GM18907 (cell line): ENCODE measurements around the gene PRKAG2.

Source experiments
- ATAC-seq: cut with Tn5 transposase; IDR thresholded peaks from one replicate; pipeline ENCODE4 v1.9.1; 2021; ENCODE audit warnings: mild to moderate bottlenecking, moderate library complexity; ENCODE audit not compliant: unreplicated experiment

PRKAG2 gene

DNA sequence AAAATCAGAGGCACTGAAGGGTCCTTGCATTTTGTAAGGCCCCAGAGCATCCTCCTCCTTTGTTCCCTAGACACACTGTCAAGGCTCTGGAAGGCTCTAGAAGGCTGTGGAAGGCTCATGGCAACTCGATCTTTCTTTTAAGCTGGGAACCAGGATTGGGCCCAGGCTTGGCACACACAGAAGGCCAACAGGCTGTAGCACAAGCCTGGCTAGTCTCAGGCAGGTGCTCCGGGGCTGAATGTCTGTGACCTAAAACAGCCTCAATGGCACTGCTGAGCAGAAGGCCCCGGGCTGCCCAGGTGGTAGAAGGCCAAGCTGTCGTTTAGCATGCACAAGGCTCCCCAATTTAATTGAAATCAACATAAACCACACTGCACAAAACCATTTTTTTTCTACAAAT lies 55.7 kb downstream of the PRKAG2 start:
- ATAC-seq, result no peak

DNA sequence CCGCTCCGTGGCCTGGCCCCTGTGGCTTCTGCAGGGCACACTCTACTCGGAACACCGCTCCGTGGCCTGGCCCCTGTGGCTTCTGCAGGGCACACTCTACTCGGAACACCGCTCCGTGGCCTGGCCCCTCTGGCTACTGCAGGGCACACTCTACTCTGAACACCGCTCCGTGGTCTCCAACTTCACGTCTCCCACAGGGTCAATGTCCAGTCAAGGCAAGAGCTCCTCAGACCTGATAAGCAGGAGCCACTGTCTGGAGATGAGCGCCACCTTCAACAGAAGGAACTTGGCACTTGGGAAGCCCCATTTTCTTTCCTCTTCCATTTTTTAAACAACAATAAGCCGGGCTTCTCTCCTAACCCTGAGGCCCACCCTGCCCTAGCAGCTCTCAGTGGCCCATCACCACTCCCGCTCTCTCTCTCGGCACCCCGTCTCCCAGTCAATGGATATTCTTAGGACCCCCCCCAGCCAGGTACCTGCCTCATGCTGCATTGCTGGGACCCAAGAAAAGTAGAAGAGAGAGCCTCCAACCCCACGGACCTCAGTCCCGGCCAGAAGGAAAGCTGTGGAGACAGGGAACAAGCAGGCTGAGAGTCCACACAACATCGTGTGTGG lies 56.3 kb downstream of the PRKAG2 start:
- ATAC-seq, result no peak

DNA sequence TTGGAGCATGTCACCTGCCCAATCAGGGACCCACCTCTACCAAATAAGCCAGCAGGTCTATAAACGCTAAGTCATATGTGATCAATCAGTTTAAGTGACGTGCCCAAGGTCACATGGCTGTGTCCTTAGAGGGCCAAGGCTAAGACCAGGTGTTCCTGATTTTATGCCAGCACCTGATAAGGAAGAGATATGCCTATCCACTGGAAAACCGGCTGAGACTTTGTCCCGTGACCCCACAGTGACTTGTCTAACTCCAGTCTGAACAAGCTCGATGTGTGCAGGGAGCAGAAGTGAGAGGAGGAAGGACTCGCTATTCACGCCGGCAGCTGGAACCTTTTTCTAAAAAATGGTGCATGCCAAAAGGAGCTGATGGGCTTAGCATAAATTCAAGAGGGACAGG lies 57.0 kb downstream of the PRKAG2 start:
- no peak for ATAC-seq

DNA sequence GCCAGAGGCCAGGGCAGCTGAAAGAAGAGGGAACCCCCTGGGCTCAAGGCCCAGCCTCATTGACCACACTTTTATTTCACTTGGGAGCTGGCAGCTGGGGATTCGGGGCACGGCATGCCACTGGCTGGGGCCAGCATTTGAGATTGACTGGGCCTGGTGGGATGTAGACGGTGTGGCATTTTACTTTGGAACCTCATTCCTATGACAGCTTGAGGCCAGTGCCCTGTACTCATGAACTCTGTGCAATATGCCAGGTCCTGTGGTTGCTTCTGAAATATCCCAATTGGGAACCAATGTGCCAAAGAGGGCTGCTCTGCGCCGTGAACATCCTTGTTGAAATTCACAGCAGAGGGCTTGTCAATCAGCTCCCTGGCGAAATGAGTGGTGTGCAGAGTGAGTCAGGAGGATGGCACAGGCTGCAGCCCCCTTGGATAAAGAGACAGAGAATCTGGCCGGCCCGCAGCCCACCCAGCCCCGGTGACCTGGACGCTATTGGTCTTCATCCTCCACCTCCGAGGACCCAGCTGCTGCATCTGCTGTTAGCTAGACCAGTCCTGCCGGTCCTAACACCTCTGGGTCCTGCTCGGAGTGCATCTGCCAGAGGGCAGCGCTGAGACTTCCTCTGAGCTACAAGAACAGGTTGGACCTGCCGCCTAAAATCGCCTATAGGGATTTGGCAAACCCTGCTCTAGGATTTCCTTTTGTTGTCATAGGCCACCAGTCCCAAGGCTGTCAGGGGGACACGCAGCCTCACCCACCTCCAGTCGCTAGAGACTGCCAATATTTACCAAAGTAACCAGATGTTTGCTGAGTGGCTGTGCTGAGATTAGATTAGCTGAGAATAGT lies 58.0 kb downstream of the PRKAG2 start:
- ATAC-seq, result no peak

DNA sequence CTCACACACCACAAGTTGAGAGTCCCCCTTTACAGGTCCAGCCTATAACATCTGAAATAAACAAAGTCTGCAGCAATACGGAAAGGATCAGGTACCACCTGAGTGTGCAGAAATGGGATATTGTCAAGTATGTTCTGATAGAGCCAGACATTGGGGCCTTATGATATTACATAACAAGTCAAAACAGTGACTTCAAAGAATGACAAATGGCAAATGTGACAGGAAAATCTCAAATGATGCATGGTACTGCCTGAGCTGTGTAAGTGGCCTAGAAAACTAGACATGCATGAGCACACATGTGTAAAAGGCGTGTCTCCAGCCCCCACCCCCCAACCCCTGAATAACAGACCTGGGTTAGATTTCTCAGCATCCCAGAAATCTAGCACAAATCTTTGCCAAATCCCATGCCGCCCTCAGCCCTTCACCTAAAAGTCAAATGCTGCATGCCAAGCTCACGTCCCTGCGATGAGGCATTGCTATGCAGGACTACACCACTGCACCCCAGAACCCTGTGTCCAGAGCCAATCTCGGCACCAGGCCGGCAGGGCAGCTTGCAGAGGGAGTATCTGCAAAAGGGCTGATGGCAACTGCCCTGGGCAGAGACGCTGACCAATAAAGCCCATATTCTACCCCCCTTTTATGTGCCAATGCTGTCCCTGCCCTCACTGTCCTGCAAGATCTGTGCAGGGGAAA lies 58.8 kb downstream of the PRKAG2 start:
- ATAC-seq, result no peak

DNA sequence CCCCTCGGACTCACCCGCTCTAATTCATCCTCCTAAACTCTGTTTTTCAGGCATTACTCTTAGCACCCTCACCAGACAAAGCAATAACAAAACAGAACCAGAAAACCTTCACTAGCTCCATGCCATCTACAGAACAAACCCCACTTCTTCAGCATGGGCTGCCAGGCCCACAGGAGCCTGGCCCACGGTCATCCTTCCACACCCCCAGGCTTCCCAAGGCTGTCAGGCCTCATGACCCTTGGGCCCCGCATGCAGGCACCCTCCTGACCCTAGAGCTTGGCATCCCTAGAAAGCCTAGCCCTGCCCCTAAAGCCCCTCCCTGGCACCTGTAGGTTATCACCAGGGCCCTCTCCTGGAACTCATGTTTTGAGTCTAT lies 59.6 kb downstream of the PRKAG2 start:
- no peak for ATAC-seq

DNA sequence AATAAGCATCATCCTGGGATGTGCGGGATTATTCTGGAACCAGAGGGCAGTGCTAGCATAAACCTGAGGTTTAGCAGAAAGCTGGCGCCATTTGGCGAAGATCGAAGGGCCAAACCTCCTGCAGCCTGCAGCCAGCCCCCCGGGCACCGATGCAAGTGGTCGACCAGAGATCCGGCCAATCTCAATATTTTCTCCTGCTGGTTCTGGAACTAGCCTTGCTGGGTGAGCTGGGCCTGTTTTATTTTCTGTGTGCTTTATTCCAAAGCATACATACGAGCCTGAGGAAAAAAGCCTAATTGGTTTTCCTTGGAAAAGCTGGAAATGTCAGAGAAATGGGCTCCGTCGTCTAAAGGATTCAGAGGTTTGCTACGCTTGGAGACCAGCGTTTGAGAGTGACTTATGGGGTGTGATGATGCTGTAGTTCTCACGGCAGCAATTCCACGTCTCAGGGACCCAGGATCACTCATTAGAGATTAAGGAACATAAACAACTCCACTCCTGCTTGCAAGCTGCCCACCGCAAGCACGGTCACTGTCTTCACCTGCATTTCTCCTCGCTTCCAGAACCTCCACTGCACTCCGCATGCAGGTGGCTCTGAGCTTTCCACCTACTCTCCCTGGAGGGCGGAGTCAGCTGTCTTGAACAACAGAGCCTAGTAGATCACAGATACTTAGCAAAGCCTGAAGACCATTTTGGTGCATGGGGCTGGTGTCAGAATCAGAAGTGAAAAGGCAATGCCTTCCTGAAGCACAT lies 60.2 kb downstream of the PRKAG2 start:
- no peak for ATAC-seq

DNA sequence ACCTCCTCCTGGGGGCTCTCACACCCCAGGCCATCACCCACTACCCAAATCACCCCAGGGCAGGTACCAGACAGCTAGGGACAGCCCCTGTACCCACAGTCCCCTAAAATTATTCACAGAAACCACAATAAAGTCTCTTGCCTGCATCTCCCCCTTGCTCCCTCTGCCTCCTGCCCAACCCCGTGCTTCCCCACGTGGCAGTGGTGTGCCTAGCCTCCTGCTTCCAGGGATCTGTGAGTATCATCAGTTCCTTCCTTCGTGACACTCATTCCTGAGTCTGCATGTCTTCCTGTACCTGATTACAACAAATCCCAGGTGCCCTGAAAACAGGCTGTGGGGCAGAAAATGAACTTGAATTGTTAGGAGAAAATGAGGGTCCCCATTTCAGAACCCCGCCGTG lies 61.5 kb downstream of the PRKAG2 start:
- ATAC-seq, result no peak

DNA sequence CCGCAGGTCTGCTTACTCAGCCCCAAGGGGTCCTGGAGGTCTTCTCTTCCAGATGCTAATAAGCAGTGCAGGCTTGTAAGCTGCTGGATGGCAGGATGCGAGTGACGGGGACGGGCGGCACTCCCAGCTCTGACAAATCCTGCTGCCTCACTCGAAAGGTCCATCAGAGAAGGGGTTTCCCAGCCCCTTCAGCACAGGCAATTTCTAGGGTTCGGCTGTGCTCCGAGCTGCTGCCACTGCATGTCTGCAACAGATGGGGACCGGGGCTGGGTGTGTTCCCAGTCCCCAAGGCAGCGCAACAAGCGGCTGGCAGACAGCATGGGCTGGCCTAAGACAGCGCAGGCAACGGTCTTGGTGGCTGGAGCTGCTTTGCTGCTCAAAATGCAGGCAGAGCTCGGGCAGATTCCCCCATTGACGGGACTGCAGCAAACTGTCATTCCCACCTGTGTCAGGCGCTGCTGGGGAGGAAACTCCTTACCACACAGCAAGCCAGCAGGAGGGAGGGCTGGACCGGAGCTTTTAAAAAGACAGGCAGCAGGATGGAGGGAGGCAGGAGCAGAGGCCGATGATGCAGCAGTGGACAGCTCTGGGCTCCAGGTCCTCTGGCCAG lies 62.4 kb downstream of the PRKAG2 start:
- ATAC-seq, result no peak

DNA sequence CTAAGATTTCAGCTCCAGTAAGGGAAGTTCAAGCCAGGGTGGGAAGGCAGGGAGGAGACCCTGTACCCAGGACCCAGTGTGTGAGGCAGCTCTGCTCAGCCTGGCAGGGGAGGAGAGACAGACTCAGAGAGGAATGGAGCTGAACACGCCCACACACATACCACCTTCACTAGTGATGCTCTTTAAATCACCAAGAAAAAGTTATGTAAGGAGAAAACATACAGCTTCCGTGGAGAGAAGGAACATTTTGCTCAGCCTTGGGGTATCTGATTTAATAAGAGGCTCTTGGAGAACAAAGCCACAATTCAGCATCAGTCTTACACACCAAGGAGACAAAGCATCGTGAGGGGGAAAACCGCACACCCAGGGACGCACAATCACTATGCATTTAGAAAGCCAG lies 62.9 kb downstream of the PRKAG2 start:
- no peak for ATAC-seq

DNA sequence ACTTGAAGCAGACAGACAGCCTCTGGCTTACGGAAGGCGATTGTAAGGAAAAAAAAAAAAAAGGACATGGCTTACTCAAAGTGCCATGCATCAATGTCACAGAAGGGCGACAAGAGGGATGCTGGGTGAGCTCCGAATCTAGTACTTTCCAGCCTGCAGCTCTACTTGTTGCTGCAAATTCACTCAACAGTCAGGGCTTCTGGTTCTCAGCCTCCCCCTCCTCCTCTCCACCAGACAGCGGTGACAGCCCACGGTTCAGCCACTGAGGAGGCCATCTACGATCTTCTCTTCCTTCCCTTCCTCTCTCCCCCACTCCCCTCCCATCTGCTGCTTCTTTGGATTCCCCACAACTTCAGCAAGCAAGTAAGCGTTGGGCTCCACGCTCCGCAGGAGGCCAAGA lies 63.5 kb downstream of the PRKAG2 start:
- no peak for ATAC-seq

DNA sequence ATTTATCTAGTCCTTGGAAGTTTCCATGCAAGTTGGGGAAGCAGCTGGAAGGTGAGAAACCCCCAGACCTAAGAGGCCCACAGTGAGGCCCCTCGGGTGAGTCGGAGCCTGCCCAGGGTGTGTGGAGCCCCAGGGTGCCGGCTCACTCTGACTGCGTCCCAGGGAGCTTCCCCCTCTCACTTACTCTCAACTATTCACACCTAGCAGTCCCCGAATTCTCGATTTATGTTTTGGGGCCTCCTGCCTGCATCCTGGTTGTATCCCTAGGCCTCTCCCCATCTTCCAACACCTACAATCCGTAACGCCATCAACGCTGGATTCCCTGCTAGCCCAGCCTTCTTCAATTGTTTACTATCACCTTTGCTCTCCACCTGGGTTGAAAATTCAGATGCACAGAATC lies 63.9 kb downstream of the PRKAG2 start:
- no peak for ATAC-seq

DNA sequence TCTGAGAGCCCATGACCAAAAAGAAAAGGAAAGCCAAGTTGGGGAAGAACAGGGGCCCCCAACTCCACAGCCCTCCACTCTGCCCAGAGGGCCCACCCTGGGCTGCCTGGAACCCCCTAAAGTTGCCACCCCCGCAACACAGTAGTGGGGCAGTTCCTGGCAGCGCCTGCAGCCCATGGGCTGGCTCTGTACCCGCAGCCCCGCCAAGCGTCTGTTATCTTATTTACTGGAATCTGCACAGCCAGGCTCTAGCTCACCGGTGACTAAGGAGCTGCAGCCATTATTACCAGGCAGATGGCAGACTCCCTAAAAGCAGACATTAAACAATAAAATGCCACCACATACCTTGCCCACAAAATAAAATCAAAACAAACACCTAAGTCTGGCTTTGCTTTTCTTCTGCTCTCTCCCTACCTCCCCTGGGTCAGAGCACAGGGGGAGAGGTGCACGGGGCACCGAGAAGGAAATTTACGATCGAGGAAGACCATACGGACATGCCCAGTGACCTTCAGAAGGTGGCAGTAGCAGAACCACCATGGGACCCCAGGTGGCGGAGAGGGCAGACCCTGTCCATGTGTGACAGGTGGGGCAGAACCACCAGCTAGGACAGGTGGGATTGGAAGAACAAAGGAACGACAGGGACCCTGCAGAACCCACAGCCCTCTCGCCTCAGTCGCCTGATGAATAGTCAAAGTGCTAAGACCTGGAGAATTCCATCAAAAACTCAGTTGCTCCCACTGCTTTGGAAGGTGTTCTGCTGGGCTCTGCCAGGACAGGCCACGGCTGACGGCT lies 66.3 kb downstream of the PRKAG2 start:
- no peak for ATAC-seq

DNA sequence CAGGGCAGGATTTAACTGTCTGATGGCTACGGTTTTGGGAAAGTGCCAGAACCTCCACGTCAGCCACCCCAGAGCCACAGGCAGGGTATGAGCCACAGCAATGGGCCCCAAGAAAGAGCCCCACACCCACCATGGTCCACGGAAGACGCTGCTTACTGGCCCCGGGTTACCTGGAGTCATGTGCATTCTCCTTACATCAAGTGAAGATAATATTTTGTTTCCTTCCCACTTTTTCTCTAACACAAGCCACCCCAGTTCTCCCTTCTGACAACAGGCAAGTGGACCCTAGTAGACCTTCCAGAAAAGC lies 67.1 kb downstream of the PRKAG2 start:
- ATAC-seq, result no peak

DNA sequence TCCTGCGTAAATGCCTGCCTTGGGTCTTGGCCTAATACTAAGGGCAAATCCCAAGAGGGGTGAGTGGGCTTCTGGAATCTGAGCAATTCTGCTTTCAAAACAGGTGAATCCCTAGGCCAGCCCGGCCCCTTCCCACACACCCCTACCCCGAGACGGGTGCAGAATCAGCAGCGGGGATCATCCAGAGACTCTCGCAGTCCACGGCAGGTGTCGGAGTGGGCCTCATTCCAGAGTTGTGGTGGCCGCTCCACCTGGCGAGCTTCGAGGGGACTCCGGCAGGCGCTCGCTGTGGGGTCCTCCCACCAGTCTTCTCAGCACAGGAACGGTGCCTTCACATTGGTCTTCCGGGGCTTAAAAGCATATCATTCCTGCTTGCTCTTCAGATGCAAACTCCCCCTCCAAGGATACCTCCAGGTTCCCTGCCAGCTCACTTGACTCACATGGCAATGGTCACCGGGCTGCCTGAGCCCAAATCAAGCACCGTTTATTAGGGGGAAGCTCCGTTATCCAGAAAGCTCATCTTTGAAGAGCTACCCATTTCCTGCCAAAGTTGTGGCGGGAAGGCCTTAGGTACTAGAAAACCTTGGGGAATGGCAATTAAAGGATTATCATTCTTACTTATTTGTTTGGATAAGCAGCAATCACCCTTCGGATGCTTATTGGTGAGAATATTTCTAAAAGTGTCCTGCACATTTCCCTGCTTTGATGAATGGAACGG lies 67.6 kb downstream of the PRKAG2 start:
- no peak for ATAC-seq

DNA sequence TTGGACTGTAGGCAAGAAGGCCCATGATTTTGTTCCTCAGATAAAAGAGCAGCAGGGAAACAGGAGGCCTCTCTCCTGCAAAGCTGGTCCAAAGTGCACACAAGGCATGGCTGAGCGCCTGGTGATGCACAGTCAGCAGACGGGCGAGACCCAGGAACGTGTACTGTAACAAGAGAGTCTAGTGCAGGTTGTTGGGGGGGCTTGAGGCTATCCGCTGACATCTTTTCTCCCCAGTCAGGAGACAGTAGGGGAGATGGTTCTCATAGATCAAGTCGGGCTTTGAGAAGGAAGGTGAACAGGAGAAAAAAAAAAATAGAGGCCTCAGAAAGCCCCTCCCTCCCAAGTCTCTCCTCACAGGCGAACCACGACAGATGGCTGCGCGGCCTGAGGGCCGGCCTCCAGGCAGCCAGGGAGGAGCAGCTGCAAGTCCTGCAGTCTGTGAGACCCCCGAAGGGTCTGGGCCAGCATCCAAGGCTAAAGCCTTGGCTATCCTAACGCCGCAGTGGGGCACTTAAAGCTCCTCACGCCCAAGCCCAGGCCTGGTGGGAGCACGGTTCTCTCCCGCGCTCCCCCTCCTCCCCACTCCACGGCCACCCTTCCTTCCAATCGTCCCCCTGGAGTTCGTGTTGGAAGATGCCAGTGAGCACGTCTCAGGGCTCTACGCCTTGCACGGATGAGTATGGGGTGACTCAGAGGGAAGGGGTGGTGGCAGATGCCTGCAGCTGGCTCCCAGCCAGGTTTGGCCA lies 68.3 kb downstream of the PRKAG2 start:
- ATAC-seq, result no peak

DNA sequence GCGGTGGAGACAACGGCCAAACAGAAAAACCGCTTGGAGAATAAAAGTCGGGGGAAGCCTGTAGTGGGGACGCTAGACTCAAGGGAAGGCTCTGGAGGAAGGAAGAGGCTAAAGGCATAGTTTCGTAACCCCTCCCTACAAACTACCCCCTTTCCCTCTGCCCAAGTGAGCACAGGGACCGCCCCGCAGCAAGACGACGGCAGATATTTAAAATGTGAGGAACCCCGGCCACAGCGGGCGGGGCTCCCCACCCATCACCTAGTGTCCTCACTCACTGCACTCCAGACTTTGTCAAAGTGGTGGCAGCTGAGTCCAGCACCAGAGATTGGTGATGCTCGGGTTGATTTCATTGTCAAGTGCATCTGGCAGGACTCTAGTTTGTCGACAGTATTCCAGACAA lies 69.1 kb downstream of the PRKAG2 start:
- ATAC-seq, result no peak

DNA sequence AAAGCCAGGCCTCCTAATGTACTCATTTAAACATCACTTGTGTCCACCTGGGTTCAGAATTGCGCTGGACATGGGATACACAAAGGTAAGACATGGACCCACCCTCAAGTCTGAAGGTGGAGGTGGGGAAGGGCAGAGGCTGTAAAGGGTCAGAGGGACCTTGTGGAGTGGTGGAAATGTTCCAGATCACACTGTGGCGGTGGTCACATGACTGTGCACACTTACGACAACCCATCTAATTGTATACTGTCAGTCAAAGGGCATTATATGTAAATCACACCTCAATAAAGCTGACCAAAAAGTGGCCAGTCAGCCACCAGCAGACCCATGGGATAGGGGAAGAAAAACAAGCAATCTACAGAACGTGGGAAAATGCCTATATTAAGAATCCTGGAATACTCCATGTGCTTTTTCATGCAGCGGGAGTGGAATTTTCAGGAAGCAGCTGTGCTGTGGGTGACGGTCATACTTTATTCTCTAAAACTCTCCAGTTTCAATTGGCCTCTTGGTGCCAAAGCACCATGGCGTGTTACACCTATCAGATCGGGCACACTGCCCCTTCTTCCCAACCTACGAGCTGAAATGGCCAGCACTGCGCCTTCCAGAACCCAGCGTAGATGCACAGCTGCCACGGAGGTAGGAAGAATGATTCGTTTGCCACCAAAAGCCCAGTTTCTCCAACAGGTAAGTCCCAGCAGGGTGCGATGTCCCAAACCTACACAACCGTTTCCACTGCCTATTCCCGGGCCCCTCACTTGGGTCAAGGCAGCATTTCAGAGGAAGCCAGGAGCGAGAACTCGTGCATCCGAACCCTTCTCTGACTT lies 69.8 kb downstream of the PRKAG2 start:
- ATAC-seq, result no peak
